ENCODE results near the gene PPP2R5B. TPM values are rescaled to one million over a fixed set of nuclear protein-coding genes. Genes with fewer than 3 reads are reported as not detected.

The PPP2R5B gene
- total RNA-seq, 1 donor from 2014 or later, result 5.7 TPM

DNA sequence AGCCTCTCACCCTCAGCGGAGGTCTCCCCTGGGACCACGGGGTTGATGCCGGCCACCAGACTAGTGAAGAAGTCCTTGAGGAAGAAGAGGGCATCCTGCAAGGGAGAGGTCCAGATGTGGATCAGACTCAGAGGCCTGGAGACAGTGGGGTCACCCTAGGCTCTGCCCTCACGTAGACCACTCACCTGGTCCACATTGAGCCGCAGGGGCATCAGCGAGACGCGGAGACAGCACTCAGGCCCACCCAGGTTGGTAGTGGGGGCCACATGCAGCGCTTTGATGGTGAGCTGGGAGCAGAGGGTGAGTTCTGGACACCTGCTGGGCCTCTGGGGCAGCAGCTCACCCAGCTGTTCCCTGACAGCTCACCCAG lies 26.4 kb upstream of the PPP2R5B start:
- H3K4me3 Mint-ChIP-seq, result no peak overlapping the region
- TF ChIP-seq EZH2phosphoT487 (IDR thresholded peaks at IDR 0.05) (no peak), EZH2 (IDR thresholded peaks at IDR 0.05) (no peak)
- TF ChIP-seq, protein P1, sequence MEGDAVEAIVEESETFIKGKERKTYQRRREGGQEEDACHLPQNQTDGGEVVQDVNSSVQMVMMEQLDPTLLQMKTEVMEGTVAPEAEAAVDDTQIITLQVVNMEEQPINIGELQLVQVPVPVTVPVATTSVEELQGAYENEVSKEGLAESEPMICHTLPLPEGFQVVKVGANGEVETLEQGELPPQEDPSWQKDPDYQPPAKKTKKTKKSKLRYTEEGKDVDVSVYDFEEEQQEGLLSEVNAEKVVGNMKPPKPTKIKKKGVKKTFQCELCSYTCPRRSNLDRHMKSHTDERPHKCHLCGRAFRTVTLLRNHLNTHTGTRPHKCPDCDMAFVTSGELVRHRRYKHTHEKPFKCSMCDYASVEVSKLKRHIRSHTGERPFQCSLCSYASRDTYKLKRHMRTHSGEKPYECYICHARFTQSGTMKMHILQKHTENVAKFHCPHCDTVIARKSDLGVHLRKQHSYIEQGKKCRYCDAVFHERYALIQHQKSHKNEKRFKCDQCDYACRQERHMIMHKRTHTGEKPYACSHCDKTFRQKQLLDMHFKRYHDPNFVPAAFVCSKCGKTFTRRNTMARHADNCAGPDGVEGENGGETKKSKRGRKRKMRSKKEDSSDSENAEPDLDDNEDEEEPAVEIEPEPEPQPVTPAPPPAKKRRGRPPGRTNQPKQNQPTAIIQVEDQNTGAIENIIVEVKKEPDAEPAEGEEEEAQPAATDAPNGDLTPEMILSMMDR (IDR thresholded peaks at IDR 0.05), result no peak
- no peak for DNase-seq (ENCODE audit: low spot score)
- peaks cover 8% of the 10 kb centered on the region for H3K27me3 Mint-ChIP-seq (ENCODE audit: insufficient read depth, low read depth)
- Histone ChIP-seq H4K20me1 (ENCODE audit: low read depth) (peaks cover 5% of the 10 kb centered on the region), H3K9ac (no peak overlapping the region), H3K4me3 (no peak overlapping the region), H2AFZ (replicated peaks) (no peak overlapping the region), H3K4me2 (no peak overlapping the region), H3K79me2 (ENCODE audit: low read depth) (no peaks in the 10 kb centered on the region), H3K4me1 (no peaks in the 10 kb centered on the region), H3K9me3 (ENCODE audit: low read depth) (no peaks in the 10 kb centered on the region), H3F3A (ENCODE audit: low read depth) (no peaks in the 10 kb centered on the region), H3K27me3 (no peaks in the 10 kb centered on the region), H3K27ac (no peak overlapping the region), H3K36me3 (no peaks in the 10 kb centered on the region)
- no peaks in the 10 kb centered on the region for H3K9me3 Mint-ChIP-seq
- no peak overlapping the region for H3K27ac Mint-ChIP-seq
- H3K4me1 Mint-ChIP-seq, result no peaks in the 10 kb centered on the region
- H3K36me3 Mint-ChIP-seq, result peaks cover 3% of the 10 kb centered on the region

DNA sequence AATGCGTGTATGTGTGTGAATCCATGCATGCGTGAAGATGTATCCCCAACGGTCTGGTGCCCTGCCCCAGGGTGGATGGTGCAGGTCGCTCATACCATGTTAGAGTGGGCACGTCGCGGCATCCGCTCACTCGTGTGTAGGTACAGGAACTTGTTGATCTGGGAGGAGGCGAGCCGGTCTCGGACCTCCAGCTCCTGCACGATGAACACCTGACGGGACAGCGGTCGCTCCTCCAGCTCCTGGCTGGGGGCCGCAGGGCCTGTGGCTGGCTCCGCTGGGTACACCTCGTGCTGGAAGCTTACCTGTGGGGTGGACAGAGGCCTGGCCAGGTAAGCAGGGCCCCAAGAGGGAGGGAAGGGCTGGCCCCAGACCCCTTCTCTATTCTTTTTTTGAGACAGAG lies 25.9 kb upstream of the PPP2R5B start:
- no peak overlapping the region for H3K4me2 ChIP-seq
- no peaks in the 10 kb centered on the region for H3K79me2 ChIP-seq (ENCODE audit: low read depth)
- no peaks in the 10 kb centered on the region for H3K9me3 ChIP-seq (ENCODE audit: low read depth)
- H3K36me3 ChIP-seq, result no peaks in the 10 kb centered on the region
- H3K27ac Mint-ChIP-seq, result no peak overlapping the region
- no peaks in the 10 kb centered on the region for H3K4me1 ChIP-seq
- H4K20me1 ChIP-seq (ENCODE audit: low read depth), result peaks cover 5% of the 10 kb centered on the region
- no peaks in the 10 kb centered on the region for H3F3A ChIP-seq (ENCODE audit: low read depth)
- H3K36me3 Mint-ChIP-seq, result peaks cover 3% of the 10 kb centered on the region
- no peak for DNase-seq (ENCODE audit: low spot score)
- H3K4me1 Mint-ChIP-seq, result no peaks in the 10 kb centered on the region
- TF ChIP-seq EZH2 (IDR thresholded peaks at IDR 0.05), result no peak
- TF ChIP-seq, protein P1 (IDR thresholded peaks at IDR 0.05), result no peak
- TF ChIP-seq EZH2phosphoT487 (IDR thresholded peaks at IDR 0.05), result no peak
- peaks cover 8% of the 10 kb centered on the region for H3K27me3 Mint-ChIP-seq (ENCODE audit: insufficient read depth, low read depth)
- no peak overlapping the region for H3K27ac ChIP-seq
- no peaks in the 10 kb centered on the region for H3K9me3 Mint-ChIP-seq
- H3K4me3 Mint-ChIP-seq, result no peak overlapping the region
- H3K27me3 ChIP-seq, result no peaks in the 10 kb centered on the region
- no peak overlapping the region for H2AFZ ChIP-seq (replicated peaks)
- no peak overlapping the region for H3K4me3 ChIP-seq
- no peak overlapping the region for H3K9ac ChIP-seq

DNA sequence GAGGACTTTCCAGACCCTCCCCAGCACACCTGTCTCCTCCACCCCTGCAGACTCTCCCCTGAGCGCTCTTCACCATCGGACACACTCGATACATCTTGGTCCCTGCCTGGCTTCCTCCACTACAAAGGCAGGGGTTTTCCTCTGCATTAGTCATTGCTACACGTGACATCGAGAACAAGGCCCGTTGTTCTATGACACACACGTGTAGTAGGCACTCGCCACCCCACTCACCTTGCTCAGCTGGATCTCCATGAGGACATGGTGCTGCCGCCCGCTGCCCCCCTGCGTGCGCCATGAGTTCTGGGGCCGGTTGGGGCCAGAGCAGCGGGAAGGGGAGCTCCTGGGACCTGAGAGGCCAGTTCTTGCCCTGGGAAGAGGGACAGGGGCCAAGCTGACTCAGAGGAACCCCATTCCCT lies 24.2 kb upstream of the PPP2R5B start:
- Histone ChIP-seq H3K27ac (no peak overlapping the region), H3K4me3 (no peak overlapping the region), H2AFZ (replicated peaks) (no peak overlapping the region), H3K79me2 (ENCODE audit: low read depth) (no peaks in the 10 kb centered on the region), H4K20me1 (ENCODE audit: low read depth) (no peaks in the 10 kb centered on the region), H3K9me3 (ENCODE audit: low read depth) (no peaks in the 10 kb centered on the region), H3K9ac (no peak overlapping the region), H3K36me3 (no peaks in the 10 kb centered on the region), H3K4me1 (no peaks in the 10 kb centered on the region), H3F3A (ENCODE audit: low read depth) (no peaks in the 10 kb centered on the region), H3K27me3 (no peaks in the 10 kb centered on the region), H3K4me2 (no peak overlapping the region)
- DNase-seq (ENCODE audit: low spot score), result no peak
- Mint-ChIP-seq H3K9me3 (no peaks in the 10 kb centered on the region), H3K27ac (no peak overlapping the region), H3K36me3 (peaks cover 7% of the 10 kb centered on the region), H3K4me3 (no peak overlapping the region), H3K4me1 (no peaks in the 10 kb centered on the region), H3K27me3 (ENCODE audit: insufficient read depth, low read depth) (peaks cover 8% of the 10 kb centered on the region)
- TF ChIP-seq, protein P1 (IDR thresholded peaks at IDR 0.05), result no peak
- no peak for TF ChIP-seq EZH2 (IDR thresholded peaks at IDR 0.05)
- no peak for TF ChIP-seq EZH2phosphoT487 (IDR thresholded peaks at IDR 0.05)
